GM20431 (cell line): Measurements from ENCODE around the gene FUT2.

Experiments used
- in situ Hi-C: fragments of 300-500 bp; cut with MseI, MboI; formaldehyde crosslinking; loops from one replicate; pipeline ENCODE4 v1.15.0; 2020; ENCODE audit warnings: low sequenced_read_pairs; ENCODE audit not compliant: unreplicated experiment

FUT2 gene

DNA sequence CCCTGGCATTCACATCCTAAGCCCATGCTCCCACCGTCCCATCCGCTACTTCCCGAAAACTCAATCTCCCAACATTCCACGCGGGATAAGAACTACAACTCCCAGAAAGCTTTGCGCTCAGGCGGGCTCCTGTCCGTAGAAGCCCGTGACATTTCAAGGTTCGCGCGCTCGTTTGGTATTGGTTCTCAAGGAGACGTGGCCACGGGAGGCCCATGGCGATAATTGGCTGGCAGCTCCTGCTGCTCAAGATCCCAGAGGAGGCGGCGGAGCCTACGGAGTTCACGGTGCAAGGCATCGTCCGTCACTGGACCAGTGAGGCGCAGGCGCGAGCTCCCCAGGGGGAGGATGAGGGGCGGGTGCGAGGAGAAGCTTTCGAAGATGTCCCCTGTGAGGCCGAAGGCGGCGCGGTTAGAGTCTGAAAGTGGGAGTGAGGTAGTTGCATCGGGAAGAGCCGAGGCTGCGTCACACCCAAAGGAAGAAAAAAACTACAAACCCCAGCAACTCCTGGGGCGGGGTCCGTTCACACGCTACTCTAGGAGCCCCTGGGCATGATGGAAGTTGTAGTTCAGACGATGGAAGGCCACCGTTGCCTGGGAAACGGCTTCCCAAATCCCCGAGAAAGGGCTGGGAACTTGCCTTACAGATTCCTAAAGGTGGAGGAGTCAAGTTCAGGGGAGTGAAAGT lies 25.0 kb downstream of the FUT2 start:
- in situ Hi-C loops = no loop called here

DNA sequence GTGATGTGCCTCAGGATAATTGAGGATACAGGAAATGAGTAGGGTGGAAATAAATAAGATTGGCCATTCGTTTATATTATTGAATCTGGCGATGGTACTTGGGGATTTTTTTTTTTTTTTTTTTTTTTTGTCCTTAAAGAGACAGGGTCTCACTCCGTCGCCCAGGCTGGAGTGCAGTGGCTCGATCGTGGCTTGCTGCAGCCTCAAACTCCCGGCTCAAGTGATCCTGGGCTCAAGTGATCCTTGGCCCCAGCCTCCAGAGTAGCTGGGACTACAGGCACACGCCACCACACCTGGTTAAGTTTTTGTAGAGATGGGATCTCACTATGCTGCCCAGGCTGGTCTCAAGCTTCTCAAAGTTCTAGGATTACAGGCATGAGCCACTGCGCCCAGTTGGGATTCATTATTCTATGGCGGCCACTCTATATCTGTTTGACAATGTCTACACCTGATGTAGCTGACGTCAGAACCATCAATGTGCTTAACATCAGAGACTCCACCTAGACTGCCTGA lies 26.5 kb downstream of the FUT2 start:
- in situ Hi-C loops = no loop called here

DNA sequence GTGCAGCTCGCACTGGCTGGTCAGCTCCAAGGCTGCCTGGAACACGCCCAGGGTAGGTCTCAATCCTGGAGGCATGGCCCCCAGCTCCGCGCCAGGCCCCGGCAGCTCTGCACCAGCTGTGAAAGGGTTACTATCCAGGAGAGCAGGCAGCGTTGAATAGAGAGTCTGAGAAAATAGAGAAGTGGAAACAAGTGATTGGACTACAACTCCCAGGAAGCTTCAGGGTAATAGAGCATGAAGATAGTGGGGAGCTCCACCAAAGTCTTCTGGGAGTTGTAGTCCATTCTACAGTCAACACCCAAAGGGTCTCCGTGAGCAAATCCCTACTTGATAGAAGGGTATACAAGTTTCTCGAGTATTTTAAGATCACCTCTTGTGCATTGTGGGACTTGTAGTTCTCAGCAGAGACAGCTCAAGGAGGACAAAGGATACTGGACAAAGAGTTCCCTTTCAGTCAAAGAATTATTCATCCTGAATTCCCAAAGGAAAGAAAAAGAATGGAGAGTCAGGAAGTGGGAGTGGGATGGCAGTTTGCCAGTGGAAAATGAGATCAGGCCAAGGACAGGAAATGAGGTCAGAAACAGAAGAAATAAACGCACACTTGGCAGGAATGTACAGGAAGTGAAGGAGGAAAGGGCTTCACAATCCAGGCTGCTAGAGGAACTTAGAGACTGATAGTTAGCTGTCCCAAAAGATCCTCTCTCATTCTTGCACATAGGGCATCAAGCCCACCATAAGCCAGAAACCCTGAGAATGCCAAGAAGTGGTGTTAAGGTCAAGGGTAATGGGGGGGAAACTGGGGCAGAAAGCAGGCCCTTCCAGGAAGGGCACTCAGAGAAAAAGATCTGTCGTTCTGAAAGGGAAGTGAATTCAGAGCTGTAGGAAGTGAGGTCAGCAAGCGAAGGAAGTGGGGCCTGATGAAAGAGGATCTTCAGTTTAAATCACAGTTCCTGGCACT lies 29.3 kb downstream of the FUT2 start:
- in situ Hi-C loops = no loop called here

DNA sequence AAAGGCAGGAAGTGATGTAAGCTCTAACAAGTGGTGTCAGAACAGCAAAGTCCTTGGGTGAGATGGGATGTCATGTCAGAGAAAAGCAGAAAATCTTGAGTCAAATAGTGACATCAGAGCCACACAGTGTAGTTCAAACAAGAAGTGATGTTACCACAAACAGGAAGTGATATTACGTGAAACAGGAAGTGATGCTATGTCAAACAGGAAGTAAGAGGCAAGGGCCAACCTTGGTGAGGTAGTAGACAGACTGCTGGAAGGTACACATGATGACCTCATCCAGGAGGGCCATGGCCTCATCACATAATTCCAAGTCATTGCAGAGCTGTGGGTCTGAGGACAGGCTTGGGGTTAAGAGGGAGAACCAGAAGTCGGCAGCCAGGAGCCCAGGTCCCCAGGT lies 30.8 kb downstream of the FUT2 start:
- in situ Hi-C loops = no loop called here

DNA sequence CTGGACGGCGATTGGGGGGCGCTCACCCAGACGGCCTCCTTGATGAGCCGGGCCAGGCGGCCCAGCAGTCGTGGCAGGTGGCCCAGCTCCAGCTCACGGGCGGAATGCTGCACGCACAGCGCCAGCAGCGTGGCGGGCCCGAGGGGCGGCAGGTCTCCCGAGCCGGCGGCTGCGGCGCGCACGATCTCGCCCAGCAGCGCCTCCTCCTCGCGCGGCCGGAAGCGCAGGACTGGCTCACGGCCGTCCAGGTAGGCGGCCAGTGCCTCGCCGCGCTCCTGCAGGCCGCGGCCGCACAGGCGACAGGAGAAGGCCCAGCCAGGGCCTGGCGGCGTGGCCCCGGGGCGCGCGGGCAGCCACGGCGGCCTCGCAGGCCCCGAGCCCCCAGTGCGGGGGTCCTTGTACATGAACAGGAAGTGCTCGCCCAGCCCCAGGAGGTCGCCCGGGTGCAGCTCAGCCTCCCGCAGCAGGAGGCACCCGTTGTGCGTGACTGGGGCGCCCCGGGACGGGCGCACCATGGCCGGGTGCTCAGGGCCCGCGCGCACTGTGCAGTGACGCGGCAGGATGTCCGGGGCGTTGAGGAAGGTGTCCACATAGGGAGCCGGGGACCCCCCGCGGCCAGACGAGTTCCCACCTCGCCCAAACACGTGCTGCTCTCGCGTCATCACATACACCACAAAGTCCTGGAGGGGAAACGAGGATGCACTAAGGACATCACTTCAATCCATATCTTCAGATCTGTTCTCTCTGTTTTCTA lies 33.3 kb downstream of the FUT2 start:
- in situ Hi-C loops = no loop called here

DNA sequence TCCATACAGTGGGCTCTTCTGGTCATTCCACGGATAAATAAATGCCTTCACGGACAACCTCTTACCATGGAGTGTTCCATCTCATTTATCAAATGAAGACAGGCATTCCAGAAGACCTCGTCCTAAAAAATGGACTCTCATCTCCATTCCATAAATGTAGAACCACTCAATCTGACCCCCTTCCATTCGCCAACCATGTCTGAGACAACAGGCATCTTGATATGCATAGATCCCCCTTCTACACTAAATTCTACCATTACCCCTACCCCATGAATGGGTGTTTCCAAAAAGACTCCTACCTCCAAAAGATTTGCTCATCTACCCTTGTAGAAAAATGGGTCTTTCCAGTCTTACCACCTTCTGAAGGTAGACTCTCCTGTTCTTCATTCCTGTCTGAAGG lies 35.7 kb downstream of the FUT2 start:
- in situ Hi-C loops = no loop called here

DNA sequence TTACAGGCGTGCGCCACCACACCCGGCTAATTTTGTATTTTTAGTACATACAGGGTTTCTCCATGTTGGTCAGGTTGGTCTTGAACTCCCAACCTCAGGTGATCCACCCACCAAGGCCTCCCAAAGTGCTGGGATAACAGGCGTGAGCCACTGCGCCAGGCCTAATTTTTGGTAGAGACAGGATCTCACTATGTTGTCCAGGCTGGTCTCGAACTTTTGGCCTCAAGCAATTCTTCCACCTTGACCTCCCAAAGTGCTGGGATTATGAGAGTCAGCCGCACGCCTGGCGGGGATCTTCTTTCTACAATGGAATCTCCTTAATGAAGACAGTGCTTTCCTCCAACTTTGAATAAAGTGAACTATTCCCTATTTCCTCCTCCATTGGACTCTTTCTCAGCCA lies 38.9 kb downstream of the FUT2 start:
- in situ Hi-C loops = no loop called here

DNA sequence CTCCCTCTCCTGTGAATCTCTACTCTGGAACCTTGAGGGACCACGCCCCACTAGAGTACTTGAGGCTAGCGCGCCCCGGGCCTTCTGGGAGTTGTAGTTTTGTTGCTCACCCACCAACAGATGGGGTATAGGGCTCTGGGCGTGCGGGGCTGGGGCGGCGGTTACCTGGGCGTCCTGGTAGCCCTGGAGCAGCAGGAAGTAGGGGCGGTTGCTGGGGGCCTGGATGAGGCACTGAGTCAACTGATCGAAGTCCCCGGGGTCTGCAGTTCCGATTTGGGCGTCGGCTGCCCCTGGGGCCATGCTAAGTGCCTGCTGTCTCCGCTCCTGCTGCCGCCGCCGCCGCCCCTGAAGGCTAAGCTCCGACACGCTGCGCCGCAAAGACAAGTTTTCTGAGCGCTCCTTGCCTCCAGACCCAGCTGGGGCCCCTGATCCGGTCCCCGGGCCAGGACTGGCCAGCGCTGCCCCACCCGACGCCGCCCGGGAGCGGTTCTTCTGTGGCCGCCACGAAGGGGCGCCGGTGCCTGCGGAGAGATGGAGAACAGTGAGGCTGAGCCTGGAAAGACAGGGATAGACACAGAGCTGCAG lies 39.4 kb downstream of the FUT2 start:
- in situ Hi-C loops = no loop called here

DNA sequence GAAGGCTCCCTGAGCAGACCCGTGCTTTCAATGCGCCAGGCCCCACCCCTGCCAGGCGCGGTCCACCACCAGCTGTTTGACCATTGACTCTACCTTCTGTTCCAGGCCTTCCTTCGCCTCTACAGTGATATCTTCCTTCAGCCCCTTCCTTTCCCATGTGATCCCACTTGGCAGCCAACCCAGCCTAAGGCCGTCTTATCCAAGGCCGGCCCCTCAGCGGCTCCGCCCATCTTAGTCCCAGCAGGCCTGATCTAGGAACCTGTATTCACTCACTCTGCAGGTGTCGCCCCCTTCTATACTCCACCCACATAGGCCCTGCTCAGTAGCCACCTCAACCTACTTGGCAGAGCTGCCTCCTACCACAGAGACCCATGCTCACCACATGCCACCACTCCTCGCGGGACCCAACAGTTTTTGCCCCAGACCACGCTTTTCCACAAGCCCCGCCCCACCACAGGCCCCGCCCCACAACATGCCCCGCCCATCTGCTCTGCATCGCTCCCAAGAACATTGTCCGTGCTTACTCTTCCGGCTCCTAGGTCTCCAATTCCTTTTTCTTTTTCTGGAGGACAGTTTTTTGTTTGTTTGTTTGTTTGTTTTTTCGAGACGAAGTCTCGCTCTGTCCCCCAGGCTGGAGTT lies 41.7 kb downstream of the FUT2 start:
- in situ Hi-C loops = no loop called here

DNA sequence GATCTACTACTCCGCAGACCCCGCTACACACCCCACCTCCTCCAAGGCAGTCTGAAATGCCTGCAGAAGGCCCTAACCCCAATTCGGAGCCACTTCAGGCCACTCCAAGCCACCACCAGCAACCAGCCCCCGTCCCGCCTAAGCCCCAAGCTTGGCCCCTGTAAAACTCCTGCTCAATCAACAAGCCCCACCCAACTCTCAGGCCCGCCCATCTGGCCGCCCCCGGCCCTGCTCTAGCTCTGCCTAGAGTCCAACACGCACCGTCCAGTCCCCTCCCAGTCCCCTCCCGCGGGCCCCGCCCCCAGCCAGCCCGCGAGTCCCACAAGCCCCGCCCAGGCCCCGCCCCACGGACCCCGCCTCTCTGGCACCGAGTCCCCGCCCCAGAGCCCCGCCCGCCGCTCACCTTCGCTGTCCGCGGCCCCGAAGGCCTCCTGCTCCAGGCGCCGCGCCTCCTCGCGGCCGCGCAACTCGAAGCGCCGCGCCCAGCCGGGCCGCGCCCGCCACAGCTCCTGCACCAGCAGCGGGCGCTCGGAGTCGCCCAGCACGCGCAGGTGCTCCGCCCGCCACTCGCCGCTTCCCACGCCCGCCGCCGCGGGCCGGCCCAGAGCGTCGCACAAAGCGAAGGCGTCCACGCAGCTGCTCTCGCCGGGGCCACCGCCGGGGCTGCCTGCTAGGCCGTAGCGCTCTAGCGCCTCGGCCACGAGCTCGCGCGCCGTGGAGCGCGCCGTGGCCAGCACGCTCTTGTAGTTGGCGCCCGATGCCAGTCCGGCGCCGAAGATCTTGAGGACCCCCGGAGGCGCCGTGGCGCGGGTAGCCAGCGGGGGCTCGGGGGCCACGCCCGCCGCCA lies 43.0 kb downstream of the FUT2 start:
- in situ Hi-C loops = no loop called here

DNA sequence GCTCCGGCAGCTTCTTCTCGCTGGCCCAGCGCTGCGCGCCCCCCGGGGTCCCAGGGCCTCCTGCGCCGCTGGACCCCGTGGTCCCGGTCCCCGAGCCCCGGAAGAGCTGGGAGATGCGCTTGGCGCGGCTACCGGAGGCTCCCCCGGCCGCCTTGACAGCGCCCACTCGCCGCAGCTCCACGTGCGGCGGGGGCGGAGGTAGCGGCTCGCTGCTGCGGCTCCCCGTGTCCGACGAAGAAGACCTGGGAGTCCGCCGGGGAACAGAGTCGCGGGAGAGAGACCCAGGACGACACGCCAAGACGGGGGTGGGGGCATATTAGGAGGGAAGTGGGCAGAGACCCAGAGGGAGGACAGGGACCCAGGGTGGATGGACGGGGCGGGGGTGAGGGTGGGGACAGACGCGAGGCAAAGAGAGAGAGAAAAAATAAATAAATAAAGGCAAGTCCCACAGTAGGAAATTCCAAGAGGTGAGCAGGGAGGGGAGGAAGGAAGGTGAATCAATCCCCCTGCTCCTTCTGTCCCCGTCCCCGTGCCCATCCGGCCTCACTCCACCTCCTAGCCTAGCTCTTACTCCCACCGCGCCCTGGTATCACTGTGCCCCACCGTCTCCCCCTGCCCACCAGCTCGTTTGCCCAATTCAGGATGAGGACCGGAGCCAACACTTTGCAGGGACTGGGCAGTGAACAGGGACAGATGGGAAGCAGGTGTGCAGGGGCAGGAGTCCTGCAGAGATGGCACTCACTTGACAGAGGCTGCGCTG lies 43.8 kb downstream of the FUT2 start:
- in situ Hi-C loops = no loop called here

DNA sequence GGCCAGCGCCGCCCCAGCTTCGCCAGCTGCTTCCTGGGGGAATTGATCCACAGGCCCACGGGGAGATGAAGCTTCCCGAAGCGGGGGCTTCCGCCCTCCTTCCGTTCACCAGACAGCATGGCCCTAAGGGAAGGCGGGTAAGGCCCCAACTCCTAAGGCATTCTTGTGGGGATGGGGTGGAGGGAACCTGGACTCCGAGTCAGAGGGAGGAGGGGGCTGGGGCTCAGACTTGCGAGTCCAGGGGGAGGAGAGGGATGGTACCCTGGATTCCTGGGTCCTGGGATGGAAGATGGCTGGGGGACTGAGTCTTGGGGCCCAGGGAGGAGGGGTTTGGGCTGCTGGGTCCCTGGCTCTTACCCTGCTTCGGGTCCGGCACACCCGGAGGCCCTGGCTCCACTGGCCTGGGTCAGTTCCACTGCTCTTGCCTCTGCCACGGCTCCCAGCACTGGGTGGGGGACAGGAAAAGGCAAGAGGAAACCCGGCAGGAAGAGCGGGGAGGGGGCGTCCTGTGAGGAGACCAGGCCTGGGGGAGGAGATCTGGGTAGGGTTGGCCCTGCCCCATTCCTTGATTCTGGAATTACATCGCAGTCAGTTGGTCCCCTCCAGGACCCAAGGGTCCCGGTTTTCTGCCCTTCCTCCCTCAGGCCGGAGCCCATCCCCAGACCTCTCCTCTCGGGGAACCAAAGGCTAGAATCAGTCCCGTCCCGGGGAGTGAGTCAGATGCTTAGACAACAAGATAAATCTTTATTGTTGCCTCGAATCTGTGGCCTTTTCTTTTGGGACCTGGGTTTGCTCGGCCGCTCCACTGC lies 44.6 kb downstream of the FUT2 start, which contains the start of gene RASIP1:
RASIP1 (minus strand) TSS at position 447 of the 809 bp plus-strand sequence; CDS start at position 119, 328 bp downstream.
- in situ Hi-C loops = no loop called here

DNA sequence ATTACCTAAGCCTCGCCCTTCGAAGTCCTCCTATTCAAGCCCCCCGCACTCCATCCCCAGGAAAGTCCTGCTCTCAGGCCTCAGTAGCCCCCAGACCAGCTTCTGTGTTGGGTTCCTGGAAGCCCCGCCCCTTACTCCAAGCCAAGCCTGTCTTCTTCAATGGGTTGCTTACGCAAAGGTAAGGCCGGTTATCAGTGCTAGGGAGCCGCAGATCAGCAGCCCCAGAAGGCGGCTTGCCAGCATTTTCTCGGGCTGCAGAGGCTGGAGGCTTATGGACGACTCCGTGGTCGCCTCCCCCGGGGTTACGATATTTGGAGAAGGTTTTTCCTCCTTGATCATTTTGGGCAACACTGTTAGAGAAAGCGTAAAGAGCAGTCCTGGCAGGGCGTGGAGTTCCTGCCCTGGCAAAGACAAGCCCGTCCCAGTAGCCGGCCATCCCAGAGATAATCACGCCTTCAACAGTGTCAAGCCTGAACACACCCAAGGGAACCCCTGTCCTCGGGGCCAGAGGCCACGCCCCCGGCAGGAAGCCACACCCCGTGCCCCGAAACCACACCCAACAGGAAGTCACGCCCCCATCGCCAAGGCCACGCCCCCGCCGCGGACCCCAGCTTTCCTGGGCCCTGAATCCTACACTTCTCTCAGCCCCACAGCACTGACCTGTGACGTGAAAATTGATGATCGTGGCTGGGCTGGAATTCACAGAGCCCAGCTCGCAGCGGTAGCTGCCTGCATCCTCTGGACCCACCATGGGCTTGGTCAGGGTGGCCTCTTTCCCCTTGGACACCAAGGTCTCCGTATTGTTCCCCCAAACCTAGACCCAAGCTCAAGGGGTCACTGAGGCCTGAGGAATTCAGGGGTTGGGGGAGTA lies 45.6 kb downstream of the FUT2 start:
- in situ Hi-C loops = no loop called here

DNA sequence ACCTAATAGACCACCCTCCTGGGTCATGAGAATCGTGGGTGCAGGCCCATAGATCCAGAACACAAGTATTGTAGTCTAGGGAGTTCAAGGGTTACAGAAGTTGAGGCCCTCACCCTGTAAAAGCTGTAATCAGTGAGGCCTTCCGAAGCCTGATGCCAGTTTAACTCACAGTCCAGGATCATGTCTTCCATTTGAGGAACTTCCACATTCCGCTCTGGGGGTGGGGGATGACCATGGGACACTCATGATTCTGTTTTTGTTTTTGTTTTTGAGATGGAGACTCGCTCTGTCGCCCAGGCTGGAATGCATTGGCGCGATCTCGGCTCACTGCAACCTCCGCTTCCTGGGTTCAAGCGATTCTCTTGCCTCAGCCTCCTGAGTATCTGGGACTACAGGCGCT lies 46.3 kb downstream of the FUT2 start:
- in situ Hi-C loops = no loop called here

DNA sequence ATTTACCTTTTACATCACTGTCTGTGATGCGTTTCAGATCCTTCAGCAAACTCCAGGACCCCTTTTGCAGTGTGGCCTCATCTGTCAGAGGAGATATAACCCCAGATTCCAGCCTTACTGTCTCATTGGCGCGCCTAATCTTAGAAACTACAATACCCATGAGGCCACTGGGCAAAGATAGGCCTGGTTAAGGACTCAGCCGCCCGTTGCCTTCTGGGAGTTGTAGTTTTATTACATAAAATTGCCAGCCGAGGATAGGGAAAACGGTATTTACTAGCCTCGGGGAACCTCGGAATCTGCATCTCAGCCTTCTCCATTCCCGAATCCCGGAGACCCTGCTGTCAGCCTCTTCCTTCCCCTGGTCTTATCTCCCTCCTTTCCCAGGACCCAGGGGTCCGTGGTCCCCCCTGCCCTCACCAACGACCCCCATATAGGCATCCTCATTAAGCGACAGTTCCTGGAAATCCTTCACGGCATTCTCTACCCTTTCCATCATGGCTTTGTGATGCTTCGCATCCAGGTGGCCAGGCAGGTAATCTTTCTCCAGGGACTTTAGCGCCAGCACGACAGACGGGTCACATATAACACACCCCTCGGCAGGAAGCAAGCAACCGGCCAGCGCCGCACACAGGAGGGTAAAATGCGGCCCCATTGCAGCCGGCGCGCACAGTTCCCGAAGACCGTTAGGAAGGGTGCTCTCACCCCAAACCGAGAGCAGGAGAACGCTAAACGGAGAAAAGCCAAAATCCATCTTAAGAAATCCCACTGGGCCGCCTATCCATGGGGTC lies 49.6 kb downstream of the FUT2 start:
- in situ Hi-C loops = no loop called here

DNA sequence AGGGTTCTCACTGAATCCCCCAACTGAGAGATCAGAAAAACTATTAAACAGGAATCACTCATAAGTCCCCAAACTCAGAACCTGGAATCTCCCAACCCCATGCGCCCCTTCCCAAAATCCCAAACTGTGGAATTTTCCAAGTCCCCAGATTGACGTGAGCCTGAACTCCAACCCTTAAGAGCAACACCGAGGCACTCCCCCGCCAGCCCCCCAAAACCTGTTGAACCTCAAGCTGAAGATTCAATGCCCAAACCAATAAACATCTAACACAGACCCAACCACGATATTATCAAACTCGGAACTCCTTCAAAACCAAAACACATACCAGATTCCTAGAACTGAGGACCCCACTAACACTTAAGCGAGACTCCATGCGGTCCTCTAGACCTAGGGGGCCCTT lies 50.3 kb downstream of the FUT2 start:
- in situ Hi-C loops = no loop called here
